Mucosa of rectum (tissue), 2 donors: Measurements from ENCODE around the gene OR10H5.
"Not testable (repeated sequence)": the region's sequence is repeated elsewhere in the genome, so short reads cannot be mapped to it uniquely, and the experiment has no call there.

Experiments
- H3K27ac ChIP-seq, 2 donors: one replicate each; pipeline ENCODE4 v1.7.0; 2013; ENCODE audit warnings: inconsistent platforms in 2 of 2, low read depth in 2 of 2, low read length in 2 of 2
- H3K27me3 ChIP-seq, 2 donors: one replicate each; pipeline ENCODE4 v1.7.0; 2013; ENCODE audit warnings: low read length in 2 of 2; ENCODE audit not compliant: control insufficient read depth in 2 of 2, insufficient read depth in 2 of 2
- H3K36me3 ChIP-seq, 2 donors: one replicate each; pipeline ENCODE4 v1.7.0; 2013; ENCODE audit warnings: low read length in 2 of 2; ENCODE audit not compliant: control insufficient read depth in 2 of 2, insufficient read depth in 2 of 2
- H3K4me1 ChIP-seq, 2 donors: one replicate each; pipeline ENCODE4 v1.7.0; 2013; ENCODE audit warnings: low read length in 2 of 2, mild to moderate bottlenecking in 1 of 2; ENCODE audit not compliant: control insufficient read depth in 2 of 2, insufficient read depth in 2 of 2
- H3K4me3 ChIP-seq, 2 donors: one replicate each; pipeline ENCODE4 v1.7.0; 2013; ENCODE audit warnings: low read length in 2 of 2
- H3K9ac ChIP-seq, 2 donors: one replicate each; pipeline ENCODE4 v1.7.0; 2013; ENCODE audit warnings: low read length in 2 of 2, low read depth in 1 of 2, mild to moderate bottlenecking in 1 of 2
- H3K9me3 ChIP-seq, 2 donors: one replicate each; pipeline ENCODE4 v1.7.0; 2013; ENCODE audit warnings: low read length in 2 of 2; ENCODE audit not compliant: control insufficient read depth in 2 of 2
- donor health status: healthy.
- donor health status: Normal muscosa, but diverticular disease.

The OR10H5 gene, protein sequence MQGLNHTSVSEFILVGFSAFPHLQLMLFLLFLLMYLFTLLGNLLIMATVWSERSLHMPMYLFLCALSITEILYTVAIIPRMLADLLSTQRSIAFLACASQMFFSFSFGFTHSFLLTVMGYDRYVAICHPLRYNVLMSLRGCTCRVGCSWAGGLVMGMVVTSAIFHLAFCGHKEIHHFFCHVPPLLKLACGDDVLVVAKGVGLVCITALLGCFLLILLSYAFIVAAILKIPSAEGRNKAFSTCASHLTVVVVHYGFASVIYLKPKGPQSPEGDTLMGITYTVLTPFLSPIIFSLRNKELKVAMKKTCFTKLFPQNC

DNA sequence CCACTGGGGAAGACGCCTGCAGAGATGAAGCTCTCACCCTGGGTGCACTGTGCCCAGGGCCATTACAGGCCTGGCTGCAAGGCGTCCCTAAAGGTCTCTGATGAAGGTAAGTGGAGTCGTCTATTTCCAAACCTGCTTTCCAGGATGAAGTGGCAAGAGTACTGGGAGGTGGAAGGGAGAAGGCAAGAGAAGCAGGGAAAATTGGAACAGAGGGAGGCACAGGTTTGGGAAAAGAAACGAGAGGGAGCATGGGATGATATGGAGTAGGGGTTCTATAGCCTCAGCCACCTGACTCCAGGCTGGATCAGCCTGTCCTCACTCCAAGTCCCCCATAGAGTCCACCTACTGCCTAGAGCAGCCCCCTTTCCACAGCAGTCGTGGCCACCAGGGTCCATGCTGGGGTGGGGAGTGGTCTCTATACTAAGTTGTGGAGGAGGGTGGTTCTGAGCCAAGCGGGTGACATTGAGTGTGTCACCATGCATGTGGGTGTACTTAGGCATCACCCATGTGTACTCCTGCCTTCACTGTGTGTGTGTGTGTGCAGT, at the start of gene OR10H5:
TSS of gene OR10H5 (plus strand) at position 51 of the 545 bp plus-strand sequence. CDS start 6,388 bp downstream, outside the sequence.
- H3K27ac ChIP-seq = peak within 1 kb of the TSS in 1 of 2 donors; percentile 23
- no peak within 1 kb of the TSS for H3K9ac ChIP-seq
- H3K9me3 ChIP-seq = no peaks in the 10 kb centered on the region
- no peak within 1 kb of the TSS for H3K4me3 ChIP-seq
- no peaks in the 10 kb centered on the region for H3K27me3 ChIP-seq
- peaks cover 0 to 4% of the 10 kb centered on the region in 2 donors for H3K4me1 ChIP-seq
- no peaks in the 10 kb centered on the region for H3K36me3 ChIP-seq

DNA sequence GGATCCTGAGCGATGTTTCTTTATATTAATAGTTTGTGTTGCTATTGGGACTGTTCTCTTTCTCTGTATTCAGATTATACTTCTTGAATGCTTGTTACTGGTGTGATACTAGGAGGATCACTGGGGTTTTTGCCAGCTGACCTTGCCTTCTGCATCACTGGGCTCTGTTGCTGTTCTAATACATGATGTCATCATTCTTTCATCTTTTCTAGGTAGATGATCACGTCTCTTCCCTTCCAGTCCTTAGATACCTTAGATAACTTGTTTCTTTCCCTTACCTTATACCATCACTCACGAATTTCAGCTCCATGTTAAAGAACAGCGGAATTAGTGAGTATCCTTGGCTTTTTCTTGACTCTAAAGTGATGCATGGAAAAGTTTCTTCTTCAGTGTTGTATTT, 49.7 kb upstream of the OR10H5 start, which contains the start of gene OR10H3:
TSS of gene OR10H3 (plus strand) at position 264 of the 400 bp plus-strand sequence. CDS start 3,408 bp downstream, outside the sequence.
- H3K4me3 ChIP-seq = no peak within 1 kb of the TSS
- no peaks in the 10 kb centered on the region for H3K4me1 ChIP-seq
- H3K27ac ChIP-seq = no peak within 1 kb of the TSS
- no peaks in the 10 kb centered on the region for H3K27me3 ChIP-seq
- no peak within 1 kb of the TSS for H3K9ac ChIP-seq
- H3K36me3 ChIP-seq = no peaks in the 10 kb centered on the region
- H3K9me3 ChIP-seq = peaks cover 0 to 5% of the 10 kb centered on the region in 2 donors

DNA sequence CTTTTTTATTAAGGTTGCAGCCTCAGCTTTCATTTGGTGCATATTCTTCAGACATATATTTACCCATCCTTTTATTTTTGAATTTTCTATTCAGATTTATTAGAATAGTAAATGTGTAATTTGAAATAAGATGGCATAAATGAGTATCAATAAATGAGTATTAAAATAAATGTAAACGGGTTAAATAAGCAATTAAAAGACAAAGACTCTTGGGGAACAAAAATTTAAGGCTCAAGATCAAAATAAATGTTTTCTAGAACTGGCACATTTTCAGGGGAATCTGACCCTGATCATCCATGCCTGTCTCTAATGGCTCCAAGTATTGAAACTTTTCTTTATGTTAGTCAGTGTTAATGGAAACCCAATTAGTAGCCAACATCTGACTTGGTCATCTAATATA, 46.7 kb upstream of the OR10H5 start:
- Histone ChIP-seq H3K27me3 (no peaks in the 10 kb centered on the region), H3K4me1 (no peaks in the 10 kb centered on the region), H3K36me3 (no peaks in the 10 kb centered on the region), H3K4me3 (no peak overlapping the region), H3K9ac (no peak overlapping the region), H3K9me3 (peaks cover 0 to 5% of the 10 kb centered on the region in 2 donors), H3K27ac (no peak overlapping the region)

DNA sequence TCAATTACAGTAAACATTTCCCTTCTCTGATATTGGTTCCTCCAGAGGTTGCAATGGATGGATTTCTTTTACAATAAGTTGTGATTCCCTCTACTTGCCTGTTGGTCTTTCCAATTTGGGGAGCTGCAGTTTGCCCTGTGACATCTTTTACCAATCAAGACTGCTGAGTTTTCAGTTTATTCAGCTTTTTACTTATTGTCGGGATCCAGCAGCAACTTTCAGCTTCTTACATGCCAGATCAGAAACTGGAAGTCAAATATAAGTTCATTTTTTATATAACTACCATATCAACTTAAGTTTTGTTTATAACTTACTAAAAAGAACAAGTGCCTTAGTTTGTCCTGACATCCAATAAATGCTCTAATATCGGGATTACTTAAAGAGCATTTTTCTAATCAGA, 39.2 kb upstream of the OR10H5 start:
- Histone ChIP-seq H3K27ac (no peak overlapping the region), H3K4me1 (no peaks in the 10 kb centered on the region), H3K36me3 (no peaks in the 10 kb centered on the region), H3K9me3 (no peaks in the 10 kb centered on the region), H3K27me3 (peaks cover 5 to 16% of the 10 kb centered on the region in 2 donors), H3K4me3 (no peak overlapping the region), H3K9ac (no peak overlapping the region)

DNA sequence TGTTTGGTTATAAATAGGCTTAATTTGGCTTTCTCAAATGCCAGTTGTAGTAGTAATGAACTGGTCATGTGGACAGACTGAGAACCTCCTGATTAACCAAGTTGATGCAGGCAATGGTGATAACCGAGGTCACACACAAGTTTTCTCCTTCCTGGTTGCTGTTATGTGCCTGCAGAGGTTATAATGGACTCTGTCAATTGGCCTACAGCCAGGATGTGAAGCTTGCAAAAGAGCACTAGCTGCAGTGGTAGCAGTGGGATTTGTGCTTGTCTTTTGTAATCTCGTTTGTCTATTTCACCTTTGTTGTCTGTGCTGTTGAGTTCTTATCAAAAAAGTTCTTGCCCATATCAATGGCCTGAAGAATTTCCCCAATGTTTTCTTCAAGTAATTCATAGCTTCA, 29.1 kb upstream of the OR10H5 start:
- H3K27me3 ChIP-seq = peaks cover 0 to 13% of the 10 kb centered on the region in 2 donors
- H3K27ac ChIP-seq = no peak overlapping the region

DNA sequence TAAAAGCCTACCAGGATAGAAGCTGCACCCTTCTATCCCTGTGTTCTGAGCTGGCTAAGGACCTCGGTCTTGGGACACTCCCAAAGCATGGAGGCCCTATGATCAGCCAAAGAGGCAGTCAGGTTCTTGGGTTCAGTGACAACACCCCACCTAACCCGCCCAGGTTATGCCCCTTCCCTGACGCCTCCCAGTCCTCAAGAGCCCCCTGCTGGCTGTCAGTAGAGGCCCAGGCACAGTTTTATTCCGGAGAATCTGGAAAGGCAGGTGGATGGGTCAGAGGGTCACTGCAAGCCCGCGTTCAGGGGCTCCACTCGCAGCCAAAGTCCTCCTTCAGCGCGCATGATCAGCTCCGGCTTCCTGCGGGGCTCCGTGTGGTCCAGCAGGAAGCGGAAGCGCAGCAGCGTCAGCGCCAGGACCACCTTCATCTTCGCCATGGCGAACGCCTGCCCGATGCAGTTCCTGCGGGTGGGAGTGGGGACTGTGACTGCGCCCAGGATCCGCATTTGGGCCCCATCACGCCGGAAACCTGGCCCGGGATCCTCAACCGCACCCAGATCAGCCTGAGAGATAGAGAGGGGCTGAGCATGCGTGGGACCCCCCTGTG, 27.4 kb upstream of the OR10H5 start:
- Histone ChIP-seq H3K4me1 (no peaks in the 10 kb centered on the region), H3K9ac (no peak overlapping the region), H3K9me3 (no peaks in the 10 kb centered on the region), H3K4me3 (no peak overlapping the region), H3K36me3 (no peaks in the 10 kb centered on the region), H3K27ac (no peak overlapping the region), H3K27me3 (peaks cover 0 to 12% of the 10 kb centered on the region in 2 donors)

More for the DNA sequence above, 29.1 kb upstream of the OR10H5 start:
- Histone ChIP-seq H3K4me1 (no peaks in the 10 kb centered on the region), H3K36me3 (no peaks in the 10 kb centered on the region), H3K4me3 (no peak overlapping the region), H3K9ac (no peak overlapping the region), H3K9me3 (no peaks in the 10 kb centered on the region)

DNA sequence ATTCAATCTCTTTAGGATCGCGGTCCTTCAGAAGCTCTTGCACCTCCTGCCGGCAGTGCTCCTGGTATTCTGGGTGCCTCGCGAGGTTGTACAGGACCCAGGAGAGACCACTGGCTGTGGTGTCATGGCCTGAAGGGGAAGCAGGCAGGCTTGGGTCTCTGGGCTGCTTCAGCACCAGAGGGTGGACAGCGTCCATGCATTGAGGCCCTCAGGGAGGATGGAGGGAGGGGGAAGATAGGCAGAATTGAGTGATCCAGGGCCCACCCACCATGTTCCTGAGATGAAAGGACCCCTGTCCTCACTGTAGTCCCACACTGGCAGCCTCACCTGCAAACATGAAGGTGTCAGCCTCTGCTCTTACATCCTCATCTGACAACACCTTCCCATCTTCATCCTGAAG, 17.9 kb upstream of the OR10H5 start:
- H3K4me1 ChIP-seq = no peaks in the 10 kb centered on the region
- no peak overlapping the region for H3K4me3 ChIP-seq
- no peak overlapping the region for H3K9ac ChIP-seq
- no peak overlapping the region for H3K27ac ChIP-seq
- no peaks in the 10 kb centered on the region for H3K36me3 ChIP-seq
- no peaks in the 10 kb centered on the region for H3K9me3 ChIP-seq
- no peaks in the 10 kb centered on the region for H3K27me3 ChIP-seq

DNA sequence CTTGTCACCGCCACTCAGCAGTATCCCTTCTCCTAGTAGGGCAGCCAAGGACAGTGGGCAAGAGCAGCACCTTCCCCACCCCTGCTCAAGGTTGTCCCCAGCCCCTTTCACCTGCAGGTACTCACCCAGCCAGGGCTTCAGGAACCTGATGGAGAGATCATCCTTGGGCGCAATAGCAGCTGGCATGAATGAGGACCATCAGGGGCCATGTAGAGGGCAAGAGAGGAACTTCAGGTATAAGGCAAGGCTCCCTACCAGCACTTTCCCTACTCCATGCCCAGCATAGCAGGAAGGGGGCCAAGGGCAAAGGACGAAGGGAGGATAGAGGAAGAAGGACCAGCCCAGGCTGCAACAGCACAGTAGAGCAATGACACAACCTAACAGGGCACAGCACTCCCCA, 13.3 kb upstream of the OR10H5 start:
- not testable (repeated sequence) for H3K4me1 ChIP-seq, H3K27me3 ChIP-seq, H3K9ac ChIP-seq, H3K27ac ChIP-seq, H3K9me3 ChIP-seq, H3K36me3 ChIP-seq, H3K4me3 ChIP-seq

DNA sequence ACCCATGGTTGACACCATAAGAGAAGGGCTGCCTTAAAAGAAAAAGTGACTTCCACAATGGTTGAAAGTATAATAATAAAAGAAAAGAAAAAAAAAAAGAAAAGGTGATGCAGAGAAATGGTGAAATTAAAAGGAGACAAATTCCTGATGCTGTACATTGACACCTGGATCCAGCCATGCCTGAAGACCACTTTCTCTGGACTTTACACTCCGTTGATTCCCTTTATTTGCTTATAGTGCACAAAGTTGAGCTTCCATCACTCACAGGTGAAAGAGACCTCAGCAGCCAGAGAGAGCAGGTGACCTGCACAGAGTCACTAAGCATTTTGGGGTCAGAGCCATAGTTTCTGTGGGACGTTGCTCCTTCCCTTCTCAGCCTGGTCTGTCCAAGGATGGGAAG, 12.2 kb upstream of the OR10H5 start:
- no peak overlapping the region for H3K4me3 ChIP-seq
- no peaks in the 10 kb centered on the region for H3K27me3 ChIP-seq
- H3K27ac ChIP-seq = no peak overlapping the region
- H3K4me1 ChIP-seq = peaks cover 0 to 4% of the 10 kb centered on the region in 2 donors
- no peak overlapping the region for H3K9ac ChIP-seq
- H3K36me3 ChIP-seq = no peaks in the 10 kb centered on the region
- no peaks in the 10 kb centered on the region for H3K9me3 ChIP-seq

DNA sequence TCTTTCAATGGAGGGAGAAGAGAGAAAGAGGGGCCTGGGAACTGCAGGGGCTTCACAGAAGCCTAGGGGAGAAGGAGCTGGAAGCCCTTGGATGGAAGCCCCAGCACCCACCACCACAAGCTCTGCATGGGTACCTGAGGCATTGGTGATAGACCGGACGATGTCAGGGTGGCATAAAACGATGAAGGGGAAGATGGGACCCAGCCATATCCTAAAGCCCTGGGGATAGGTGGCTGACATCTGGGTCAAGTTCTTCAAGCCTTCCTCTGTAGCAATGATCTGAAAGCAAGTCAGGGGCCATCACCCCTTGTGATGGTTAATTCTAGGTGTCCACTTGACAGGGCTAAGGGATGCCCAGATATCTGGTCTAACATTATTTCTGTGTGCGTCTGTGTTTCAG, 11.2 kb upstream of the OR10H5 start:
- H3K36me3 ChIP-seq = no peaks in the 10 kb centered on the region
- H3K9ac ChIP-seq = no peak overlapping the region
- no peak overlapping the region for H3K27ac ChIP-seq
- no peaks in the 10 kb centered on the region for H3K9me3 ChIP-seq
- H3K27me3 ChIP-seq = no peaks in the 10 kb centered on the region
- H3K4me1 ChIP-seq = peaks cover 0 to 4% of the 10 kb centered on the region in 2 donors
- no peak overlapping the region for H3K4me3 ChIP-seq
